CD4-positive, alpha-beta memory T cell (primary cell): ENCODE measurements around the gene POLA2. TPM values are rescaled to one million over a fixed set of nuclear protein-coding genes. Genes with fewer than 3 reads are reported as not detected.

Experiments used
- CTCF ChIA-PET: fragments of 350-600 bp; sonication (Branson Sonifier 250); formaldehyde crosslinking; loops from one replicate; lab custom pipeline; 2021; ENCODE audit warnings: inconsistent platforms; ENCODE audit not compliant: partially characterized antibody; lab: Charles Lee
- POLR2A ChIA-PET: fragments of 350-600 bp; sonication (Branson Sonifier 250); formaldehyde crosslinking; loops from one replicate; lab custom pipeline; 2021; ENCODE audit not compliant: partially characterized antibody; lab: Charles Lee
- DNase-seq, 5 donors: peaks; one replicate each; pipeline versions ENCODE4 v3.0.0 to v3.0.0-alpha.2; 2020 to 2022; ENCODE audit warnings: mixed read lengths in 1 of 5
- H3K27ac ChIP-seq: one replicate; pipeline ENCODE4 v1.7.0; 2013; ENCODE audit warnings: low read depth, low read length
- H3K27me3 ChIP-seq: 2 replicates; pipeline ENCODE4 v1.7.0; 2013; ENCODE audit warnings: mild to moderate bottlenecking, low read length, moderate library complexity; ENCODE audit not compliant: insufficient read depth
- H3K36me3 ChIP-seq: 2 replicates; pipeline ENCODE4 v1.7.0; 2013; ENCODE audit warnings: mild to moderate bottlenecking, low read length, moderate library complexity; ENCODE audit not compliant: insufficient read depth
- H3K4me1 ChIP-seq: 2 replicates; pipeline ENCODE4 v1.7.0; 2013; ENCODE audit warnings: mild to moderate bottlenecking, low read length, moderate library complexity; ENCODE audit not compliant: insufficient read depth
- H3K4me3 ChIP-seq, 2 donors: one replicate each; pipeline ENCODE4 v1.7.0; 2013; ENCODE audit warnings: low read length in 2 of 2, mild to moderate bottlenecking in 1 of 2
- H3K9me3 ChIP-seq, 2 donors: one replicate each; pipeline ENCODE4 v1.7.0; 2013; ENCODE audit warnings: low read length in 2 of 2, control low read depth in 1 of 2; ENCODE audit not compliant: control insufficient read depth in 1 of 2
- H3K27ac Mint-ChIP-seq, 7 donors: one replicate each; pipeline ENCODE4 v1.8.0; 2020 to 2021; ENCODE audit warnings: mixed read lengths in 7 of 7, mild to moderate bottlenecking in 6 of 7, inconsistent platforms in 3 of 7, moderate library complexity in 3 of 7
- H3K27me3 Mint-ChIP-seq, 2 donors: one replicate each; pipeline ENCODE4 v1.8.0; 2020 to 2021; ENCODE audit warnings: mixed read lengths in 2 of 2
- H3K36me3 Mint-ChIP-seq, 2 donors: one replicate each; pipeline ENCODE4 v1.8.0; 2020 to 2021; ENCODE audit warnings: mixed read lengths in 2 of 2, inconsistent platforms in 1 of 2, mild to moderate bottlenecking in 1 of 2
- H3K4me1 Mint-ChIP-seq, 4 donors: one replicate each; pipeline ENCODE4 v1.8.0; 2020 to 2021; ENCODE audit warnings: mixed read lengths in 4 of 4, mild to moderate bottlenecking in 1 of 4
- H3K4me3 Mint-ChIP-seq, 8 donors: one replicate each; pipeline ENCODE4 v1.8.0; 2020 to 2021; ENCODE audit warnings: mixed read lengths in 8 of 8, mild to moderate bottlenecking in 7 of 8, moderate library complexity in 6 of 8, inconsistent platforms in 3 of 8
- H3K9me3 Mint-ChIP-seq, 8 donors: one replicate each; pipeline ENCODE4 v1.8.0; 2020 to 2021; ENCODE audit warnings: mixed read lengths in 8 of 8, mild to moderate bottlenecking in 5 of 8, inconsistent platforms in 3 of 8, moderate library complexity in 1 of 8
- intact Hi-C: fragments of 100-400 bp; cut with micrococcal nuclease; formaldehyde crosslinking; loops from one replicate; pipeline ENCODE4 v1.15.1; 2023
- polyA plus RNA-seq, 2 donors: library from polyadenylated mRNA; unstranded; fragments of 300-500 nt; fragmentation: Illumina TruSeq; gene quantifications; one replicate each; pipeline ENCODE4 v1.2.3, GENCODE V29; 2021
- total RNA-seq, 2 experiments: library from RNA; stranded (reverse); gene quantifications; one replicate each; pipeline ENCODE4 v1.2.3, GENCODE V29; 2021

Gene POLA2
- total and polyA plus RNA-seq, 4 experiments from 2014 or later, result 7.8 to 27.3 (median 20.1) TPM

GRCh38 chr11:65216830-65217229 lies 44.9 kb upstream of the POLA2 start:
- H3K4me3 Mint-ChIP-seq, result no peak overlapping the region
- no peaks in the 10 kb centered on the region for H3K27me3 Mint-ChIP-seq
- CTCF ChIA-PET, result no interaction called here
- no peaks in the 10 kb centered on the region for H3K36me3 Mint-ChIP-seq
- H3K27ac ChIP-seq, result no peak overlapping the region
- H3K27ac Mint-ChIP-seq, result peak overlapping the region in 1 of 7 donors; percentile 41
- H3K9me3 ChIP-seq, result no peaks in the 10 kb centered on the region
- DNase-seq, result no peak
- no peaks in the 10 kb centered on the region for H3K9me3 Mint-ChIP-seq
- POLR2A ChIA-PET, result no interaction called here
- no peaks in the 10 kb centered on the region for H3K36me3 ChIP-seq
- H3K27me3 ChIP-seq, result no peaks in the 10 kb centered on the region
- intact Hi-C loops, result no loop called here
- H3K4me3 ChIP-seq, result no peak overlapping the region
- peaks cover 23% of the 10 kb centered on the region for H3K4me1 ChIP-seq
- H3K4me1 Mint-ChIP-seq, result peaks cover 14 to 38% (median 26%) of the 10 kb centered on the region in 4 donors

GRCh38 chr11:65217441-65218423 lies 44.0 kb upstream of the POLA2 start:
- Histone ChIP-seq H3K27me3 (no peaks in the 10 kb centered on the region), H3K27ac (no peak overlapping the region), H3K9me3 (no peaks in the 10 kb centered on the region), H3K4me3 (no peak overlapping the region), H3K36me3 (no peaks in the 10 kb centered on the region), H3K4me1 (peaks cover 23% of the 10 kb centered on the region)
- ChIA-PET CTCF (no interaction called here), POLR2A (no interaction called here)
- Mint-ChIP-seq H3K4me3 (no peak overlapping the region), H3K27me3 (no peaks in the 10 kb centered on the region), H3K27ac (no peak overlapping the region), H3K9me3 (no peaks in the 10 kb centered on the region), H3K36me3 (no peaks in the 10 kb centered on the region), H3K4me1 (peaks cover 14 to 41% (median 27%) of the 10 kb centered on the region in 4 donors)
- no peak for DNase-seq
- intact Hi-C loops, result no loop called here

- H3K4me3 ChIP-seq, result no peak overlapping the region
- DNase-seq, result no peak
- H3K4me3 Mint-ChIP-seq, result no peak overlapping the region
- no peaks in the 10 kb centered on the region for H3K9me3 Mint-ChIP-seq
- H3K4me1 ChIP-seq, result peaks cover 20% of the 10 kb centered on the region
- intact Hi-C loops, result no loop called here
- CTCF ChIA-PET, result no interaction called here
- H3K27ac ChIP-seq, result no peak overlapping the region
- peak overlapping the region in 1 of 7 donors; percentile 46 for H3K27ac Mint-ChIP-seq
- H3K36me3 Mint-ChIP-seq, result no peaks in the 10 kb centered on the region
- no peaks in the 10 kb centered on the region for H3K9me3 ChIP-seq
- H3K27me3 ChIP-seq, result no peaks in the 10 kb centered on the region
- H3K36me3 ChIP-seq, result no peaks in the 10 kb centered on the region
- POLR2A ChIA-PET, result no interaction called here
- no peaks in the 10 kb centered on the region for H3K27me3 Mint-ChIP-seq
- peaks cover 11 to 34% (median 23%) of the 10 kb centered on the region in 4 donors for H3K4me1 Mint-ChIP-seq
Measured at GRCh38 chr11:65218446-65218845, 43.3 kb upstream of the POLA2 start.

- intact Hi-C loops, result no loop called here
- H3K9me3 Mint-ChIP-seq, result no peaks in the 10 kb centered on the region
Measured at GRCh38 chr11:65219930-65220213, 41.9 kb upstream of the POLA2 start.

GRCh38 chr11:65221026-65221425 lies 40.7 kb upstream of the POLA2 start:
- CTCF ChIA-PET, result interaction anchor here (0.7 to 2.6 kb wide), 2 partner anchors 109 to 1581 kb away, joined by 3 to 12 read pairs; no protein-coding TSS in a partner anchor
- intact Hi-C loops, result no loop called here
- Mint-ChIP-seq H3K9me3 (no peaks in the 10 kb centered on the region), H3K27me3 (peaks cover 1 to 6% of the 10 kb centered on the region in 2 donors), H3K27ac (peak overlapping the region in 1 of 7 donors; percentile 13), H3K4me3 (no peak overlapping the region), H3K36me3 (no peaks in the 10 kb centered on the region), H3K4me1 (peaks cover 12 to 24% (median 16%) of the 10 kb centered on the region in 4 donors)
- Histone ChIP-seq H3K4me1 (peaks cover 22% of the 10 kb centered on the region), H3K27ac (no peak overlapping the region), H3K36me3 (no peaks in the 10 kb centered on the region), H3K4me3 (no peak overlapping the region), H3K27me3 (peaks cover 7% of the 10 kb centered on the region), H3K9me3 (no peaks in the 10 kb centered on the region)
- POLR2A ChIA-PET, result no interaction called here
- no peak for DNase-seq

More at GRCh38 chr11:65219930-65220213, 41.9 kb upstream of the POLA2 start:
- Mint-ChIP-seq H3K4me1 (peaks cover 10 to 21% (median 16%) of the 10 kb centered on the region in 4 donors), H3K36me3 (no peaks in the 10 kb centered on the region), H3K27ac (peak overlapping the region in 2 of 7 donors; percentile 27 to 82), H3K27me3 (no peaks in the 10 kb centered on the region), H3K4me3 (peak overlapping the region in 1 of 8 donors; percentile 10)
- no peak for DNase-seq
- no peaks in the 10 kb centered on the region for H3K36me3 ChIP-seq
- H3K9me3 ChIP-seq, result no peaks in the 10 kb centered on the region
- H3K4me1 ChIP-seq, result peaks cover 12% of the 10 kb centered on the region
- no peak overlapping the region for H3K4me3 ChIP-seq
- ChIA-PET CTCF (interaction anchor here (1.0 to 1.1 kb wide), 2 partner anchors 15 to 109 kb away, joined by 3 to 4 read pairs; no protein-coding TSS in a partner anchor), POLR2A (no interaction called here)
- H3K27me3 ChIP-seq, result peaks cover 2% of the 10 kb centered on the region
- H3K27ac ChIP-seq, result no peak overlapping the region

- POLR2A ChIA-PET, result no interaction called here
- H3K9me3 Mint-ChIP-seq, result no peaks in the 10 kb centered on the region
- intact Hi-C loops, result no loop called here
- H3K9me3 ChIP-seq, result no peaks in the 10 kb centered on the region
- H3K36me3 ChIP-seq, result no peaks in the 10 kb centered on the region
- peaks cover 16 to 25% (median 18%) of the 10 kb centered on the region in 4 donors for H3K4me1 Mint-ChIP-seq
- no peak overlapping the region for H3K4me3 ChIP-seq
- H3K27me3 Mint-ChIP-seq, result peaks cover 5 to 10% of the 10 kb centered on the region in 2 donors
- no peak overlapping the region for H3K4me3 Mint-ChIP-seq
- no peak for DNase-seq
- H3K36me3 Mint-ChIP-seq, result no peaks in the 10 kb centered on the region
- H3K27ac Mint-ChIP-seq, result no peak overlapping the region
- peaks cover 7% of the 10 kb centered on the region for H3K27me3 ChIP-seq
- no peak overlapping the region for H3K27ac ChIP-seq
- peaks cover 25% of the 10 kb centered on the region for H3K4me1 ChIP-seq
- CTCF ChIA-PET, result interaction anchor here (2.6 to 5.5 kb wide), 2 partner anchors 92 to 107 kb away, joined by 12 to 103 read pairs; partner anchors contain the start of gene CDC42EP2
Measured at GRCh38 chr11:65223011-65223410, 38.8 kb upstream of the POLA2 start.

GRCh38 chr11:65224930-65225278 lies 36.9 kb upstream of the POLA2 start:
- H3K9me3 ChIP-seq, result no peaks in the 10 kb centered on the region
- no peak overlapping the region for H3K4me3 ChIP-seq
- Mint-ChIP-seq H3K27me3 (peaks cover 5 to 14% of the 10 kb centered on the region in 2 donors), H3K36me3 (no peaks in the 10 kb centered on the region), H3K9me3 (no peaks in the 10 kb centered on the region), H3K27ac (peak overlapping the region in 1 of 7 donors; percentile 8), H3K4me1 (peaks cover 6 to 13% (median 8%) of the 10 kb centered on the region in 4 donors), H3K4me3 (peak overlapping the region in 1 of 8 donors; percentile 57)
- intact Hi-C loops, result loop anchor here (1.0 to 5.0 kb wide), 2 partner anchors 90 to 107 kb away; partner anchors contain the start of gene DPF2
- no peaks in the 10 kb centered on the region for H3K36me3 ChIP-seq
- peaks cover 18% of the 10 kb centered on the region for H3K4me1 ChIP-seq
- ChIA-PET CTCF (interaction anchor here (0.7 to 5.7 kb wide), 10 partner anchors 19 to 369 kb away, joined by 3 to 103 read pairs (median 4); partner anchors contain the start of genes CDC42EP2 and DPF2), POLR2A (interaction anchor here (1.1 to 1.6 kb wide), 5 partner anchors 37 to 110 kb away, joined by 3 to 8 read pairs (median 4); partner anchors contain the start of genes CDC42EP2 and POLA2)
- no peak overlapping the region for H3K27ac ChIP-seq
- no peak for DNase-seq
- H3K27me3 ChIP-seq, result peaks cover 7% of the 10 kb centered on the region
